ENCODE measurements around the gene EFHC1.

- TF ChIP-seq AFF4 (CRISPR knock-in tag; IDR thresholded peaks at IDR 0.05; ENCODE audit: borderline replicate concordance) (no peak), RORB (CRISPR knock-in tag; IDR thresholded peaks at IDR 0.05) (no peak), USF2 (CRISPR knock-in tag; IDR thresholded peaks at IDR 0.05) (no peak)
Measured at GRCh38 chr6:52389626-52390360, 30.3 kb upstream of the EFHC1 start.

All from WTC11 (cell line).